ENCODE data around the gene C17orf67.

DNA sequence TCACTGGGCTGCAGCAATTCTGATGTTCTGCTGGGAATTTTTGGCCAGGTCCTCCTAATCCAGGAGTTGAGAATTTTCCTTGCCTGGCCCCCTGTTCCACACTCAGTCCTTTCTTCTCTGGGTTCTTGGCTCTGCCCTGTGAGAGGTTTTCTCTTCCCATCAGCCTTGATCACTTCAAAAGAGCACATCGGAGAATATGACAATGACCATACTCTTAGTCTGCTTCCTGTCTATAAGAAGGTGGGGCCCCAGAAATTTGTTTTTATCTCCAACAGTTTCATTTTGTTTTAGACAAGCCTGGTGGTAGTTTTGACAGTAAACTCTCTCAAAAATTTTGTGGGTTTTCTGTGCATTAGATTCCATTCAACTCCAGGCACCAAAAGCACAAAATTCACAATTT lies 70.7 kb downstream of the C17orf67 start:
- TF ChIP-seq, protein P1, sequence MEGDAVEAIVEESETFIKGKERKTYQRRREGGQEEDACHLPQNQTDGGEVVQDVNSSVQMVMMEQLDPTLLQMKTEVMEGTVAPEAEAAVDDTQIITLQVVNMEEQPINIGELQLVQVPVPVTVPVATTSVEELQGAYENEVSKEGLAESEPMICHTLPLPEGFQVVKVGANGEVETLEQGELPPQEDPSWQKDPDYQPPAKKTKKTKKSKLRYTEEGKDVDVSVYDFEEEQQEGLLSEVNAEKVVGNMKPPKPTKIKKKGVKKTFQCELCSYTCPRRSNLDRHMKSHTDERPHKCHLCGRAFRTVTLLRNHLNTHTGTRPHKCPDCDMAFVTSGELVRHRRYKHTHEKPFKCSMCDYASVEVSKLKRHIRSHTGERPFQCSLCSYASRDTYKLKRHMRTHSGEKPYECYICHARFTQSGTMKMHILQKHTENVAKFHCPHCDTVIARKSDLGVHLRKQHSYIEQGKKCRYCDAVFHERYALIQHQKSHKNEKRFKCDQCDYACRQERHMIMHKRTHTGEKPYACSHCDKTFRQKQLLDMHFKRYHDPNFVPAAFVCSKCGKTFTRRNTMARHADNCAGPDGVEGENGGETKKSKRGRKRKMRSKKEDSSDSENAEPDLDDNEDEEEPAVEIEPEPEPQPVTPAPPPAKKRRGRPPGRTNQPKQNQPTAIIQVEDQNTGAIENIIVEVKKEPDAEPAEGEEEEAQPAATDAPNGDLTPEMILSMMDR (IDR thresholded peaks at IDR 0.05; ENCODE audit: poor library complexity, severe bottlenecking) = no peak
- TF ChIP-seq EZH2 (IDR thresholded peaks at IDR 0.05; ENCODE audit: borderline replicate concordance, insufficient read depth, low read length, poor library complexity, severe bottlenecking) = no peak

All from neural cell (in vitro differentiated cells).